Stimulated activated memory B cell treated with anti-CD40 and anti-IgM and Interleukin-4, amounts not matched to agents 10 μg/mL and 1 μg/mL and 100 μg/mL, for 72 hours (primary cell): ENCODE measurements around the gene TCF3.
A peak's percentile ranks its signal among the peaks of the same experiment; 100 is the strongest.

Experiments used
- ATAC-seq: fragments of 150-1000 bp; cut with Tn5 transposase; 2 replicates; pipeline ENCODE4 v1.10.0; 2021
- H3K27ac Mint-ChIP-seq: one replicate; pipeline ENCODE4 v1.8.0; 2022; ENCODE audit warnings: mild to moderate bottlenecking, mixed read lengths
- H3K27me3 Mint-ChIP-seq: one replicate; pipeline ENCODE4 v1.8.0; 2022; ENCODE audit warnings: mixed read lengths
- H3K36me3 Mint-ChIP-seq: one replicate; pipeline ENCODE4 v1.8.0; 2022; ENCODE audit warnings: mixed read lengths
- H3K4me1 Mint-ChIP-seq: one replicate; pipeline ENCODE4 v1.8.0; 2022; ENCODE audit warnings: mixed read lengths
- H3K4me3 Mint-ChIP-seq: one replicate; pipeline ENCODE4 v1.8.0; 2022; ENCODE audit warnings: mild to moderate bottlenecking, moderate library complexity, mixed read lengths
- H3K9me3 Mint-ChIP-seq: one replicate; pipeline ENCODE4 v1.8.0; 2022; ENCODE audit warnings: mixed read lengths

TCF3 gene

DNA sequence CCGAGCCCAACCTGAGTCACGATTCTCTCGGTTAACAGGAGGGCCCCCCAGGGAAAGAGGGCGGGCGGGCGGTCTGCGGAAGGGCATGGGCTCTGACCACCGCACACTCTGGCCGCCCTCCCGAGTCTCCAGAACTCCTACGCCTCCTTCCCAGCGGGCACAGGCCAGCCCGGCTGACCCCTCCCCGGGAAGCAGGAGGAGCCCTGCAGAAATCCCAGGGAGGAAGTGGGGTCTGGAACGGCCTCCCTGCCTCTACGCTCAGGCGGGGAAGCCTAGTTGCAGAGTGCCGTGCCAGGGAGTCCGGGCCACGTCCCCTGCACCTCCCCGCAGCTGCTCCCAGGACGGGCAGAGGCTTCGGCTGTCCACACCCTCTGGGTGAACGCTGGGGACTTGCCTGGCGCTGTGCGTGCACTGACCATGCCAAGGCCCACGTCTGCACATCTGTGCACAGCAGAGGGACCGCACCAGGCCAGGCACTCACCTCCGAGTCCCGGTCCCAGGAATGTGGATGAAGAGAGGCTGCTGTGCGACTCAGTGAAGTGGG lies 20.8 kb downstream of the TCF3 start:
- Mint-ChIP-seq H3K27ac (no peak overlapping the region), H3K4me1 (peaks cover 8% of the 10 kb centered on the region), H3K9me3 (no peaks in the 10 kb centered on the region), H3K36me3 (peaks cover 20% of the 10 kb centered on the region), H3K4me3 (no peak overlapping the region), H3K27me3 (no peaks in the 10 kb centered on the region)
- ATAC-seq, result no peak

DNA sequence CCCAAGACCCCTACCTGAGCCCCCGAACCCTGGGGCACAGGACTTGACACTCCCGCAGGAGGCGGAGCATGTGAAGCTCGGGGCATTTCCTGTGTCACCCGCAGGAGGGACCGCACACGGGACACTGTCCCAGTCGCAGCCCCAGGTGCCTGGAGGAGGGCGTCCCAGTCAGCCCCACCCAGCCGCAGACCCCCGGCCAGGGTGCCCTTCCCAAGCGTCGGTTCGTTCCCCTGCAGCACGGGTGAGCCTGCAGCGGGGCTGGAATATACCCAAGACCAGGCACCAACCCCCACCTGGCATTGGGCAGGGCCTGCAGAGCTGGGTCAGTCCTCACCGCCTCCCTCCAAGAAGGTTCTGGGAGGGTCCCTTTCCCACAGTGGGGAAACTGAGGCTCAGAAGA lies 21.6 kb downstream of the TCF3 start:
- Mint-ChIP-seq H3K27me3 (no peaks in the 10 kb centered on the region), H3K4me3 (no peak overlapping the region), H3K4me1 (peaks cover 13% of the 10 kb centered on the region), H3K9me3 (no peaks in the 10 kb centered on the region), H3K36me3 (peaks cover 19% of the 10 kb centered on the region), H3K27ac (no peak overlapping the region)
- no peak for ATAC-seq

DNA sequence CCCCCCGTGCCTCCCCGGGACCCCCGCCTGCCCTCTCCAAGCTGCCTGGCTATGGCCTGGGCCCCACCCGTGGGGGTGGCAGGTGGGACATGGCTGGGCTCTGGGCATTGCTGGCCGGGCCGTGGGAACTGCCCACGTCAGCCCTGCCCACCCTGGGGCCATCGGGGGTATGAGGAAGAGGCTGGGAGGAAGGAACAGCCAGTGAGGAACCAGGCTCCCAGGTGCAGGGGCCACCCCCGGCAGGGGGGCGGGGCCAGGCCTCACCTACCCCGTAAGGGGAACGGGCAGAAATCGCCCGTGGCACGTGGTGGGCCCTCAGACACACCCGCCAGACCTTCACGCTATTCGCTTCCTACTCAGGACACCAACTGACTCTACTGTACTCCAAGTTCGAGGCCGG lies 22.4 kb downstream of the TCF3 start:
- Mint-ChIP-seq H3K9me3 (no peaks in the 10 kb centered on the region), H3K36me3 (peaks cover 19% of the 10 kb centered on the region), H3K4me3 (no peak overlapping the region)

DNA sequence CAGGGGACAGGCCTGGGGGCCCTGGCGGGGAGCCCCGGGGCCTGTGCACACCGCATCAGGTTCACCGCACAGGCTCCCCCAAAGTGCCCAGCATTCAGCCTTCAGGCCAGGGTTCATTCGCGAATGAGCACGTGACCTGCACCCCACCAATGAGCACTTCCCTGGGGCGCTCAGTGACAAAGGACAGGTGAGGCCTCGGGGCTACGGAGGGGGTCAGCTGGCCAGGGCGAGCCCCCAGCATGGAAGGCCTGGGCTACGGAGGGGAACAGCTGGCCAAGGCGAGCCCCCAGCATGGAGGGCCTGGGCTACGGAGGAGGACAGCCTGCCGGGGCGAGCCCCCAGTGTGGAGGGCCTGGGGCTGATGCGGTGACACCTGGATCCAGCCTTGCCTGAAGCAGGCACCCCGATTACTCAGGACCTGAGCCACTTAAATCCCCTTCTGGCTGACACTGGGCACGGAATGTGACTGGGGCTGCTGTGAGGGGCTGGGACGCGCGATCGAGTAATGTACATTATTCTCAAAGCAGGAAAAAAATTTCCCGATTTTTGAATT lies 23.1 kb downstream of the TCF3 start:
- no peak overlapping the region for H3K4me3 Mint-ChIP-seq
- ATAC-seq, result no peak
- no peaks in the 10 kb centered on the region for H3K27me3 Mint-ChIP-seq
- H3K4me1 Mint-ChIP-seq, result peaks cover 16% of the 10 kb centered on the region
- no peak overlapping the region for H3K27ac Mint-ChIP-seq
- H3K36me3 Mint-ChIP-seq, result peaks cover 25% of the 10 kb centered on the region
- no peaks in the 10 kb centered on the region for H3K9me3 Mint-ChIP-seq

More for the DNA sequence above, 22.4 kb downstream of the TCF3 start:
- ATAC-seq, result no peak
- no peaks in the 10 kb centered on the region for H3K27me3 Mint-ChIP-seq
- H3K27ac Mint-ChIP-seq, result no peak overlapping the region
- peaks cover 10% of the 10 kb centered on the region for H3K4me1 Mint-ChIP-seq

DNA sequence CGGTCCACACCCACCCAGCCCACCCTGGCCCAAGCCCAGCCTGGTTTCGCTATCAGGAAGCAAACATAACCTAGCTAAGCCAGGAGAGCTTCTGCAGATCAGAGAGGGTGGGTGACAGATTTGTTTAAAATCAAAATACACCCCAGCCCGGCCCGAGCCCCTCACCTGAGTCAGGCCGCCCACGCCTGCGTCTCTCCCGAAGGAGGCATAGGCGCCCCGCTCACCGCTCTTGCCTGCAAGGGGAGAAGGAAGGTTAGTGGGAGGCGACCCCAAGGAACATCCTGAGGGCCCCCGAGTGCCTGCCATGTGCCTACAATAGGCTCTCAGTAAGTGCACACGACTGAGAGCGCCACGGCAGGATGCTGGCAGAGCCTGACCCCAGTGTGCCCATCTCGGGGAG lies 25.2 kb downstream of the TCF3 start:
- peaks cover 24% of the 10 kb centered on the region for H3K4me1 Mint-ChIP-seq
- H3K27ac Mint-ChIP-seq, result no peak overlapping the region
- no peaks in the 10 kb centered on the region for H3K27me3 Mint-ChIP-seq
- peaks cover 32% of the 10 kb centered on the region for H3K36me3 Mint-ChIP-seq
- no peaks in the 10 kb centered on the region for H3K9me3 Mint-ChIP-seq
- no peak overlapping the region for H3K4me3 Mint-ChIP-seq
- ATAC-seq, result no peak

DNA sequence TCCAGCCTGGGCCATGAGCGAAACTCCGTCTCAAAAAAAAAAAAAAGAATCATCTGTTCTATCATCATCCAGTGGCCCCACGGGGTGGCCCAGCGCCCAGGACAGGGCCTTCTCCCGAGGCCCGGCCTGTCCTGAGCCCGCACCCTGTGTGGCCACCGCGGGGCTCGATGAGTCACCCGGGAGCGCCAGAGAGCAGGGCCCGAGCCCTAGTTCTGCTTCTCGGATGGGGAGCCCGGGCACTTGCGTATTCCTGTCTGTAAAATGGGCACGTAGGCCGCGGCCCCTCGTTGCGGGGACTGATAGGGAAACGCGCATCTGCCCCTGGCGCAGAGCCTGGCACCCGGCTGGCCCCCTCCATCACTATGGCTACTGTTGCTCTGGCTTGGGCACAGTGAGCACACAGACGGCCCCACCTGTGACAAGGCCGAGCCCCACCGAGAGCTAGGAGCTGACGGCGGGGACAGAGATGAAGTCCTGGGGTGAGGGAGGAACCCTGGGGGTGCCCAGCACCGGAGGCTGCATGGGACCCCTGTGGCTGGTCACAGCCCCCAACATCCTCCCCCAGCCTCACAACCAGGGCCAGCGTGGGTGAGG lies 25.9 kb downstream of the TCF3 start:
- no peaks in the 10 kb centered on the region for H3K9me3 Mint-ChIP-seq
- ATAC-seq, result no peak

DNA sequence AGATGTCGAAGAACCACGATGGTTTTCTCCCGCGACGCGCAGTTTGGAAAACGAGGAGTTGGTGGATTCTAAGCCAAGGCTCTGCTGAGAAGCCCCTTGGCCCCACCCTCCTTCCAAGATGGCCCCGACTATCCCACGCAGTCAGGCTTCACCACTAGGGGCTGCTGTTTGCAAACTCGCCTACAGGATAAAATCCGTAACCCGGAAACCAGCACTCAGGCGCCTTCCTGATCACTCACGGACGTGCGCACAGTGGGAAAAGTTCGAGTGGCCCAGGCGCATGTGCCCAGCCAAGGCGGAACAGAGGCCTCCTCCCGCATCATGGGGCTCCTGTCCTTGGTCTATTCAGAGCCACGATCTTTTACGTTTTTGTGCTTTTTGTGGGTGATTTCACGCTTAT lies 28.0 kb downstream of the TCF3 start:
- Mint-ChIP-seq H3K36me3 (peaks cover 40% of the 10 kb centered on the region), H3K27ac (no peak overlapping the region), H3K9me3 (no peaks in the 10 kb centered on the region), H3K27me3 (no peaks in the 10 kb centered on the region), H3K4me1 (peaks cover 40% of the 10 kb centered on the region), H3K4me3 (no peak overlapping the region)
- peak; percentile 66 for ATAC-seq

More for the DNA sequence above, 25.9 kb downstream of the TCF3 start:
- Mint-ChIP-seq H3K36me3 (peaks cover 32% of the 10 kb centered on the region), H3K4me3 (no peak overlapping the region), H3K27ac (peak overlapping the region; percentile 32), H3K4me1 (peaks cover 24% of the 10 kb centered on the region), H3K27me3 (no peaks in the 10 kb centered on the region)

DNA sequence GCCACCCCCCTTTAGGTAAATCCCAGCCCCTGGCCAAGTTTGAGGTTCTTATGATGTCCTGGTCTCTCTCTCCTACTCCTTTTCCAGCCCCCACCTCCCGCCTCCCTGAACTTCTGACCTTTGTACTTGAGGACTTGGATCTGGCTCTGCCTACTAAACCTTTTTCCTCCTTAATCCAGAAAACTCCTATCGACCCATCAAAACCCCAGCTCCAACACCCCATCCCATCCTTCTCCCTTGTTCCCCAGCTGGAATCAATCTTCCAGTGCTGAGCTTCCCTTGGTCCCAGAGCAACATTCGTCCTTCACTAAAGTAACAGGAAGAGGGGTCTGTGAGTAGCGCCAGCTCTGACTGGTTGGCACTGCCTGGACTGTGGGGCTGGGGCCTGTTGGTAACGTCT lies 29.9 kb downstream of the TCF3 start:
- H3K4me1 Mint-ChIP-seq, result peaks cover 57% of the 10 kb centered on the region

DNA sequence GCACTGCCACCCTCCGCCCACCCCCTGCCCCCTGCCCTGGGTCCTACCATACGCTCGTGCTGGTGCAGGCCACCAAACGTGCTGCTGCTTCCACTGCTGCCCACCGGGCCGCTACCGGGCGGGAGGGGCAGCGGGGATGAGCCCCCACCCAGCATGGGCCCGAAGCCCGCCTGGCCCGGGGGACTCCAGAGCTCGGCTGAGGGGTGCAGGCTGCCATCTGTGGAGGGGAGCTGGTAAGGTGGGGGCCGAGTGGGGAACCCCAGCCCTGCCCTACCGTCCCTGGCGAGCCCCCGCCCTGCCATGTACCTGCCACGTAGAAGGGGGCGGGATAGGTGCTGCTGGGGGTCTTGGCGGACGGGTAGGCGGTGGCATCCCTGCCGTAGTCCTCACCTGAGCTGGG lies 30.4 kb downstream of the TCF3 start:
- Mint-ChIP-seq H3K27me3 (no peaks in the 10 kb centered on the region), H3K27ac (no peak overlapping the region), H3K36me3 (peaks cover 59% of the 10 kb centered on the region), H3K9me3 (no peaks in the 10 kb centered on the region), H3K4me3 (no peak overlapping the region), H3K4me1 (peaks cover 62% of the 10 kb centered on the region)
- ATAC-seq, result no peak

More for the DNA sequence above, 29.9 kb downstream of the TCF3 start:
- no peaks in the 10 kb centered on the region for H3K27me3 Mint-ChIP-seq
- H3K4me3 Mint-ChIP-seq, result no peak overlapping the region
- H3K36me3 Mint-ChIP-seq, result peaks cover 54% of the 10 kb centered on the region
- H3K27ac Mint-ChIP-seq, result peak overlapping the region; percentile 36
- no peaks in the 10 kb centered on the region for H3K9me3 Mint-ChIP-seq
- ATAC-seq, result no peak

DNA sequence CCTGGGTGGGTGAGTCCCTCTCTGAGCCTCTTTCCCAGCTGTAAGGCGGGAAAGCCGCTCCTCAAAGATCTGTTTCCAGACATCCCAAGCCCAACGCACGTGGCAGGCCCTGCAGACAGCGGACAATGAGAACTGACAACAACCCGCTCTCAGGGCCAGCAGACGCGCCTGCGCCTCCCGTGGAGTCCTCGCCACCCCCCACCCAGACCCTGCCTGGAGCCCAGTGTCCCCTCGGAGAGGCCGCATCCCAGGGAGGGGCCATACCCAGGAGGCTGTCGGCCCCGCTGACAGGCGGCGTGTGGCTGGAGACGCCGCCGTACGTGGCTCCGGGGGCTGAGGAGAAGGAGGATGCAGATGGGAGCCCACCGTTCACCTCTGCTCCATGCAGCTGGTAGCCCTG lies 30.8 kb downstream of the TCF3 start:
- Mint-ChIP-seq H3K9me3 (no peaks in the 10 kb centered on the region), H3K4me3 (no peak overlapping the region), H3K27ac (peak overlapping the region; percentile 49), H3K36me3 (peaks cover 63% of the 10 kb centered on the region), H3K27me3 (no peaks in the 10 kb centered on the region), H3K4me1 (peaks cover 66% of the 10 kb centered on the region)
- no peak for ATAC-seq

DNA sequence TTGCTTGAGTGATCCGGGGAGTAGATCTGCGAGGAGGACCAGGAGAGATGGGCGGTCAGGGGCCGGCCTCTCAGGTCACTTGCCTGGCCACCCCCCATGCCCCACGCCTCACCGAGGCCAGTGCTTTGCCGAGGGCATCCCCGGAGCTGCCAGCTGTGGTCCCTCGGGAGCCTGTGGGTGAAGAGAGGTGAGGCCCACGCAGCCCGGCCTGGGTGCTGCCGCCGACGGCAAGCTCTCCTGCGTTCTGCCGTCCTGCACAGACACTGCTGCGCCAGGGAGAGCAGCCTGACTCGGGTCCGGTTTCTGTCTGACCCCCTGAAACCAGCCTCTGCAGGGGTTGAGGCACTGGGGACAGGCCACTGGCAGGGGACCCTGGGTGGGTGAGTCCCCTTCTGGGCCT lies 31.4 kb downstream of the TCF3 start:
- Mint-ChIP-seq H3K27ac (peak overlapping the region; percentile 49), H3K27me3 (no peaks in the 10 kb centered on the region), H3K36me3 (peaks cover 65% of the 10 kb centered on the region), H3K9me3 (no peaks in the 10 kb centered on the region), H3K4me1 (peaks cover 66% of the 10 kb centered on the region), H3K4me3 (no peak overlapping the region)
- ATAC-seq, result peak; percentile 42

DNA sequence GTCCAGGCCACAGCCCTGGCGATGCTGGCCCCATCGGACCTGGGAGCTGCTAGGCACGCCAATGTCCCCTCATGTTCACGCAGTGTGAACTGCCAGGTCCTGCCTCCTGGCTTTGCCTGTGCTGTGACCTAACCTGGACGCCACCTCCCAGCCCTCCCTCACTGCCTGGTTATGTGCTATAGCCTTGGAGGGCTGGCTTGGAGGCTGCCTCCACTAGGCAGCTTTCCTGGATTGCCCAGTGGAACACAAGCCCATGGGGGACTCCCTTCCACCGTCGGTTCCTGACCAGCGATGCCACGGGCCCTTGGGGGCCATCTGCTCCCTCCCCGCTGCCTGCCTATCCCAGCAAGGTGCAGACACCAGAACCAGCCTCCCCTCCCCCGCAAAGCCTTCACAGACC lies 31.9 kb downstream of the TCF3 start:
- peaks cover 65% of the 10 kb centered on the region for H3K36me3 Mint-ChIP-seq
- peaks cover 61% of the 10 kb centered on the region for H3K4me1 Mint-ChIP-seq
- H3K9me3 Mint-ChIP-seq, result no peaks in the 10 kb centered on the region
- ATAC-seq, result no peak
- H3K27me3 Mint-ChIP-seq, result no peaks in the 10 kb centered on the region
- H3K4me3 Mint-ChIP-seq, result no peak overlapping the region
- peak overlapping the region; percentile 49 for H3K27ac Mint-ChIP-seq

DNA sequence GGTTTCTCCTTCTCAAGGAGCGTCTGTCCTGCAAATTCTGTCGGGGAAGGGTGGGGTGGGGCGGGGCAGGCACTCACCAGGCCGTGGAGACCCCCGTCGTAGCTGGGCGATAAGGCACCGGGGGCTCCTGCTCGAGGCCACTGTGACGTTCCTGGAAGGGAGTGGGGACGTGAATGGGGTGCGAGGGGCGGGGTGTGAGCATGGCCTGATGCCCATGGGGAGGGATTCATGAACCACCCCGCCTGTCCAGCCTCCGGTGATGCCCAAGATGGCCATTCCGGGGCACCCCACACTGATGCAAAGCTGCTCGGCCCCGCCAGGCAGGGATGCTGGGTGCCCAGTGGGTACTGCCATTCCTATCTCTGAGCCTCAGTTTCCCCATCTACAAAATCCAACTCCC lies 32.7 kb downstream of the TCF3 start:
- Mint-ChIP-seq H3K36me3 (peaks cover 65% of the 10 kb centered on the region), H3K27ac (peak overlapping the region; percentile 13), H3K4me3 (no peak overlapping the region), H3K4me1 (peaks cover 57% of the 10 kb centered on the region), H3K9me3 (no peaks in the 10 kb centered on the region), H3K27me3 (no peaks in the 10 kb centered on the region)
- ATAC-seq, result no peak

DNA sequence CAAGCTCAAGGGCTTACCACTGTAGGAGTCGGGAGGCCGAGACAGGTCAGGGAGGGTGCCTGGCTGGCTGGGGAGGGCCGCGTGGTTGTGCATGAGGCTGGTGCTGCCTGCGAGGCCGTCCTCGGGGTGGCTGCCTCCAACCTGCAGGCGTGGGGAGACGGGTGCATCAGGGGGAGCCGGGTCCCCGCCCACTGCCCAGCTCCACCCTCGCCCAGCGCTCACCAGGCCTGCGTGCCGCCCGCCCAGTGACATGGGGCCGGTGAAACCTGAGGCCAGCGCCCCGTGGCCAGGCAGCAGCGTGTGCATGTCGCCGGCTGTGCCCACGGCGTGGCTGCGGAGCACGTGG lies 33.3 kb downstream of the TCF3 start:
- Mint-ChIP-seq H3K27ac (no peak overlapping the region), H3K4me1 (peaks cover 57% of the 10 kb centered on the region), H3K27me3 (no peaks in the 10 kb centered on the region), H3K9me3 (no peaks in the 10 kb centered on the region), H3K36me3 (peaks cover 65% of the 10 kb centered on the region), H3K4me3 (no peak overlapping the region)
- no peak for ATAC-seq

DNA sequence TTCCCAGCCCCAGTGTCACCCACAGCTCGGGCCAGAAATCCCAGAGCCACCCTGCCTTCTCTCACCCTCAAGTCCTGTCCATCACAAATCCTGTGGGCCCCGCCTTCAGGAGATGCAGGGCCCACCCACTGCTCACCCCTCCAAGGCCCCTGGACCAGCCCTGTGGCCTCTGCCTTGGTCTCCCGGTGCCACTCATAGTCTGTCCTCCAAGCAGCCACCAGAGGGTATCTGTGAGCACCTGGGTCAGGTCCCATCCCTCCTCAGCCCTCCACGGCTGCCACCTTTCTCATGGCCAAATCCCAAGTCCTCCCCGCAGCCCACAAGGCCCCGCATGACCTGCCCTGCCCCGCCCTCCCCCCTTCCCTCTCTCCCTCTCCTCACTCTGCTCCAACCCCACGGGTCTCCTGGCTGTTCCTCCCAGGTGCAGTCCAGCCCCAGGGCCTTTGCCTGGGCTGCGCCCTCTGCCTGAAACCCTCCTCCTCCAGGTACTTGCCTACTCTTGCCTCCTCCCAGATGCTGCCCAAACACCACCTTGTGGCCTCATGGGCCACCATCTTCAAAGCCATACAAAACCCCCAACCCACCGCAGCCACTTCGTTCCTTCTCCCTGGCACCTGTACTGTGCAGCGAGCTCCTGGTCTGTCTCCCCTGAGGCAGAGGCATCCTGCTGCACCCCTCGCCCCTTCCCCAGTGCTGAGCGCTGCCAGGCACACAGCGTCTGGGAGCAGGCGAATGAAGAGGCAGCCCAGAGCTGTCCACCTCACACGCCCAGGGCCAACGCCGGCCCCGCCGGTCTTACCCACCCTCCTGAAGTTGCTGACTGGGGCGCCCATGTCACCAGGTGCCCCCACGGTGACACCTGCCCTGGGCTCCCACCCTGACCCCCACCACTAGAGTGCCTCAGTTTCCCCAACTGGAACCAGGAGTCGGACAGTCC lies 34.0 kb downstream of the TCF3 start:
- H3K4me1 Mint-ChIP-seq, result peaks cover 63% of the 10 kb centered on the region
- no peaks in the 10 kb centered on the region for H3K9me3 Mint-ChIP-seq
- H3K27ac Mint-ChIP-seq, result peak overlapping the region; percentile 60
- H3K4me3 Mint-ChIP-seq, result peak overlapping the region; percentile 8
- ATAC-seq, result peak; percentile 77
- peaks cover 70% of the 10 kb centered on the region for H3K36me3 Mint-ChIP-seq
- no peaks in the 10 kb centered on the region for H3K27me3 Mint-ChIP-seq
